ENCODE data around the gene RAB11B. TPM values are rescaled to one million over a fixed set of nuclear protein-coding genes. Genes with fewer than 3 reads are reported as not detected.
A peak's percentile ranks its signal among the peaks of the same experiment; 100 is the strongest.

The RAB11B gene
- total and polyA plus RNA-seq, 9 of the 15 experiments (the other 6 are each of a cell fraction or from before 2014, with no cell fraction given), result 0.74 to 71.0 (median 13.8) TPM

GRCh38 chr19:8371011-8371804 is 19.0 kb upstream of the RAB11B start (continued):
- TF ChIP-seq ZNF592 (IDR thresholded peaks at IDR 0.05) (peak; percentile 79), PATZ1 (CRISPR knock-in tag; IDR thresholded peaks at IDR 0.05; ENCODE audit: borderline replicate concordance) (no peak), ZBTB40 (IDR thresholded peaks at IDR 0.05) (0 out of 2 replicates have a peak, but pooled peaks have one; percentile 23), ZBTB40 (CRISPR knock-in tag; IDR thresholded peaks at IDR 0.05) (no peak), ZNF354B (CRISPR knock-in tag; IDR thresholded peaks at IDR 0.05) (no peak), MEF2D (tag; conservative IDR thresholded peaks at IDR 0.05; ENCODE audit: low read depth) (no peak), SMARCA5 (IDR thresholded peaks at IDR 0.05) (no peak; the same call in 1 of the 2 replicates), ZNF311 (CRISPR knock-in tag; IDR thresholded peaks at IDR 0.05) (no peak), ETV1 (tag; conservative IDR thresholded peaks at IDR 0.05; ENCODE audit: low read depth) (peak; percentile 81), ZKSCAN8 (CRISPR knock-in tag; IDR thresholded peaks at IDR 0.05) (no peak)

Measured in K562 (cell line).